Central memory CD4-positive, alpha-beta T cell (primary cell): ENCODE data around the gene FOXP2.
"Not testable (repeated sequence)": the region's sequence is repeated elsewhere in the genome, so short reads cannot be mapped to it uniquely, and the experiment has no call there.

Source experiments
- DNase-seq: peaks from one replicate; pipeline ENCODE4 v3.0.0; 2022
- total RNA-seq, 3 experiments: gene quantifications; one replicate each; lab custom pipeline; 2026; lab: John Stamatoyannopoulos, UW

Gene FOXP2
- total RNA-seq, result 0 to 0.05 (median 0) reads per million in 3 experiments

DNA sequence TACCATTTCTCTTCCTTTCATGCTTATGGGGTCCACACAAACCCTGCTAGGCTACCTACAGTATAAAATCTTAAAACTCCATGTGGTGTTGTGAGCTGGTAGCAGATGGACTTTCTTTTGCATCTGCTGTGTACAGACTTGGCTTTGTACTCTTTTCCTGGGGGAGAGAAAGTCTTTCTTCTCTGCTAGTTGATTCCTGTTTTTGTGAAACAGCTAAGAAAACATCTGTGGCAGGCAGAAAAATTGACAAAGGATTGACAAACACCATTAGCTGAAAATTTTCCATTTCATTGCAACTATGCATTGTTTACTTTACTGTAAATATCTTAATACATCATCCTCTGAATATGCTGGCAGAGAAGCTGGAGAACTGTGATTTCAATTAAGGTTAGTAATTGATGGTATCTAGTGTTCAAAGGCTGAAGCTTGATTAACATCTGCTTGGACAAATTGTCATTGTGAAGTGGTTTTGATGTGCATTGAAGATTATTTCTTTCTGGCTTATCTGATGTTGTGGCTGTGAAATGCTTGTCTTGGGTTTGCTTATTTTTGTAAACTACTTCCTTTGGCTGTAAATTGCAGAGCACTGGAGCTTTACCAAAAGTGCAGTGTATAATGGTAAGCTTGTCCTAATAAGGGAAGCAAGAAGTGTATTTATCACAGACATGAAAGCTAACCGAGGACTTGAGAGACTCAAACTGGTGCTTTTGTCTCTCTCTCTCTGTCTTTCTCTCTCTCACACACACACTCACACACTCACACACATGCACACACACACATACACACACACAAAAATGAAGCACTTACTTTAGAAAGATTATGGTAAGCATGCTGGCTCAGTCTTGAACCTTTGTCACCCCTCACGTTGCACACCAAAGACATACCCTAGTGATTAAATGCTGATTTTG is at the start of gene FOXP2:
Gene FOXP2, plus strand, starts transcription at position 660 of the 908 bp plus-strand sequence. CDS start 11,697 bp downstream, outside the sequence.
- no peak for DNase-seq

DNA sequence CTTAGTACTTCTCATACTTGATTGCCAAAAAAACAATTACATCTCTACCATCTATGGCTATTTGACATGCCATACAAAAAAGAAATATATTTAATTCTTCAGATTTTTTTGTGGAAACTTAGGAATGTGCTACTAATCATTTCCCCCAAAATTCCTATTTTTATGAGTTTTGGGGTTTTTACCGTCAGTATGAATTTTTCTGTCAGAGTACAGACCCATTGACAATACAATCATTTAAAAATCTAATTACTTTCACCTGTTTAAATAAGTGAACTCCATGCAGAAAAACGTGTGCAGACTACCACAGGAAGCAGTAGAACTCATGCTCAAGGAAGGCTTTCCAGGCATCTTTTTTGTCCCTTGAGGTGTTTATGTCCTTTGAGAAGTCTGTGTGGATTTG is 48.8 kb upstream of the FOXP2 start:
- DNase-seq, result no peak

DNA sequence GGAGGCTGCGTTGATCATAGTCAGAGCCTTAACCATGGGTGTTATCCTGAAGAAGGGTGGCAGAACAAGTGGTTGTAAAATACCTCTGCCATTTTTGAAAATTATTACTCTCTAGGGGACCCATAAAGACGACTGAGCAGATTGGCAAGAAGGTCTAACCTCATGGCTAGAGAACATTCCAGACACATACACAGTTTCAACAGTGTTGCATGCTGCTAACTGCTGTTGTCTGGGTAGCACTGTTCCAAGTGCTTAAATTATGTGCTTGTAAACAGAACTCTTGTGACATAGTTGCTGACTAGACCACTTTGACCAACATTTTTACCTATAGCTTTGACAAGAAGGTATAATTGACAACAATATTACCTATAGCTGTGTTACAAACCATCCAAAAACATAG is 46.1 kb upstream of the FOXP2 start:
- no peak for DNase-seq

DNA sequence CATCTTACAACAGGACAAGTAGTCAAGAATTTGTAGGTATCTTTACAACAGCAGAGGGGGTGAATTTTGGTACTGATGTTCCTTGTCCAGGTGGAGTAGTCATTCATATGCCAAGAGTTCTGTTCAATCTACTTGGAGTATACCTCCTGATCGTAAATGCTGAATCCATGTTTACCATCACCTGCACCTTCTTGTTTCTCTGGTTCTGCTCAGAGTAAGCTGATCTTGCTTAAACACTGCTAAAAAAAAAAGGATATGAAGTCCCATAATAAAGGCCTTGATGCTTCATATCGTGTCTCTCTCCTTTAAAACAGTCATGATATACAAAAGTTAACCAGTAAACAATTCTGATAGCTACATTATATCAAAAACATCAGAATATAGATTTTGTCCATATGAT is 45.3 kb upstream of the FOXP2 start:
- no peak for DNase-seq

DNA sequence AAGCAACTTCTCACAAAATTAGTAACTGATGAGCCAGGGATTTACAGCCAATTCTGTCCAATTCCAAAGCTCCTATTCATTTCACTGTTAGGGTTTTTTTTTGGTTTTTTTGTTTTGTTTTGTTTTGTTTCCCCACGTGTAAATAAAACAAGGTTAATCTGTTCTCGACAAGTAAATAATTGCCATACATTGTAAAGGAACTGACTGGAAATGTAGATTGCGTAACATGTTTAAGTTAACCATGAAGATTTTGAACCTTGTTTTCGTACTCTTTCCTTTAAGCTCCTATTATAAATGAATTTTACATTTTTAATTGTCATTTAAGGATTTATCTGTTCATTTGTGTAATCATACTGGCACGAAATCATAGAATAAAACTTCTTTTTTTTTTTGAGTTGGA is 42.0 kb upstream of the FOXP2 start:
- no peak for DNase-seq

DNA sequence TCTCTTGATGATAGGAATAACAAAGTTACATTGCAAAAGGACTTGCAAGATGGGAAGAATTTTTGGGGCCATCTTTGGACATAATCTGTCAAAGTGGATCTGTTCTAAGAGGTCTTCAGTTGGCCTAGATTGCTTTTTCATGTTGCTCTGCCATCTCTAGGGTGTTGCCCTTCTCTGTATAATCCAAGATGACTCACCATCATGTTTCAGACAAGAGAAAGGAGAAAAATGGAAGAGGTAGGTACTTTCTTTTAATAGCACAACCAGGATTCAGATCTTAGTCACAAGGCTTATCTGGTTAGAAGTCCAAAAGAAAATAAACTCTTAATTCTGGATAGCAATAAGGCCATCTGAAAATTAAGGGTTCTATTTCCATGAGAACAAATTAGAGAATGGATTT is 38.7 kb upstream of the FOXP2 start:
- no peak for DNase-seq

DNA sequence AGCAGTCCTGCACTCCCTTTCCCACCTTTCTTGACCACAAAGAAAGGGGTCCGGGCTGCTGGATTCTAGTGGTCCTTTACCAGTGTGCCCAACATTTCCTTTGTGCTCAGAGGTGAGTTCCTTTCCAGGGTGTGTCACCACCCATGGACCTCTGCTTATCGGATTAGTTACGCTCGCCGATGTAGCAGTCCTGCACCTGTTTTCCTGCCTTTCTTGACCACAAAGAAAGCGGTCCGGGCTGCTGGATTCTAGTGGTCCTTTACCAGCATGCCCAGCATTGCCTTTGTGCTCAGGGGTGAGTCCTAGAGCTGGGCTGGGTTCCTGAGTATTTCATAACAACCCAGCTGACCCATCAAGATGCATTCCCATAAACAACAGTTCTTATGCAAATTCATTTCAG is 30.7 kb upstream of the FOXP2 start:
- not testable (repeated sequence) for DNase-seq

DNA sequence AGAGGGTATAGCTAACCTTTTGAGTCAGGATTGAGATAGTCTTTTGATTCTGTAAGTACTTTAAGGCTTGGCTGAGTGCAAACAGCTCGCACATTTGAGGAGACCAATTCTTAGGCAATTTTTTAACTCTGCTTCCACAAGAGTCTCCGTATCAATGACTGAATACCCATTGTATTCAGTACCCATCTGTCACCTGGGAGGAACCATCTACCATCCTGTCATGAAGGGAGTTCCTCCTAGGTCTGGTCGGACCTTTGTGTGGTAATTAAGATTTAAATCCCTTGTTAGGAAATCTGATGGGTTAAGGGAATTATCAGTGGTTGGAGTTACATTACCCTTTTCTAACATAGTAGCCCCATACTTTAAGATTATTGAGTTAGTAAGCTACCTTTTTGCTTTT is 30.3 kb upstream of the FOXP2 start:
- DNase-seq, result not testable (repeated sequence)

DNA sequence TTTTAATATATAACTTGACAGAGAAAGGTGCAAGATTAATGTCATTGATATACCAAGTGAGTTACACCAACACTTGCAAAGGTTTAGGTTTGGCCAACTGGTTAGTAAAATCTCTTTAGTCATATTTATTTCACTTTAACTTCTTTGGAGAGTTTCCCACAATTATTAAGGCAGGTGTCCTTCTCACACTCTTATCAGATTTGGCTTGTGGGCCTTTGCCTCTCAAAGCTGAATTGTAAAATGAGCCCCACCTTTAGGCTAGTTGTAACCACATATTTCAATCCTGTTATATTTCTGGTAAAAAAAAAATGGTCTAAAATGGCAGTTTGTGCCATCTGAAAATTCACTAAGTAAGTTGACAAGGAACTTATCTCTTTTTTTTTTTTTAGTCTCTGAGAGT is 26.6 kb upstream of the FOXP2 start:
- DNase-seq, result no peak

DNA sequence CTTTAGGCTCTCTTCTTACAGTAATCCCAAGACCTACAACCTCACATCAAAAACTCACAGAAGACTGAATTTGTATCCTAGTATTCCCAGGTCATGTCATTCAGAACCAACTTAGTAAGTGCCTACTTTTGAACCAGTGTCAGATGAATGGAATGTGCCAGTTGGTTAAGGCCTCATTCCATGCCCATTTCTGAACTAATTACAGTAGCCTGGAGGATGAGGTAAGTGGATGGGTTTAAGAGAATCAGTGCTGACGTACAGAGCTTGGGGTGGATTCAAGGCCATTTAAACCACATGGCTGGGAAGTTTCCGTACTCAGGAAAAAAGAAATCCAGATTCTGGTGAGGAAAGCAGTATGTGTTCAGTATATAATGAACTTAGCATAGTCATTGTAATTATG is 21.9 kb upstream of the FOXP2 start:
- no peak for DNase-seq

DNA sequence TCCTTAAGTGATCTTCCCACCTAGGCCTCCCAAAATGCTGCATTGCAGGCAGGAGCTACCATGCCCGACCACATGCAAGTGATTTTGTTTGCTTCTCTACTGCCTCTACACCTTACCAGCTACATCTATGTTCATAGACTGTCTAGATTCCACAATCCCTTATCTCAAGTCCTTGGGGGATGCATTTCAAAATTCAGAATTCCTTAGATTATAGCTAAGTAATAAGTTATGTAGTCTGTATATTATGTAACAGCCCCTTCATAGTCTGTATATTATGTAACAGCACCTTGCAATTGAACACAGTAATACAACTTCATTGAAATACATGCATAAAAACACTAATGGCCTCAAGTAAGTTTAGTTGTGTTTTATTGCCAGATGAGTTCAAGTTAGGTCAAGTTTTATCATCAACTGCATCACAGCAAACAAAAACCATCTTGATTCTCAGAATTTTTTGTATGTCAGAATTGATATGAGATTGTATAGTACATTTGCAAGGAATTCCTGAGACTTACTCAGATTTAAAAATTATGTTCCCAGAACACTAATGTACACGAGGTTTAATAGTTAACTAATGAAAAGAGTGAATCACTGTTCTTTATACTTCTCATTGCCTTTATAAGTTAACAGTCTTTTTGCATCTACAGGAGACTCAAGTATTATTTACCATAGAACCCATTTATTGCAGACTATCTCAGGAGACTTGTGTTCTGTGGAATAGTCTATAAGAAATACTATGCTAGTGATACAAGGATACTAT is 11.6 kb upstream of the FOXP2 start:
- DNase-seq, result no peak

DNA sequence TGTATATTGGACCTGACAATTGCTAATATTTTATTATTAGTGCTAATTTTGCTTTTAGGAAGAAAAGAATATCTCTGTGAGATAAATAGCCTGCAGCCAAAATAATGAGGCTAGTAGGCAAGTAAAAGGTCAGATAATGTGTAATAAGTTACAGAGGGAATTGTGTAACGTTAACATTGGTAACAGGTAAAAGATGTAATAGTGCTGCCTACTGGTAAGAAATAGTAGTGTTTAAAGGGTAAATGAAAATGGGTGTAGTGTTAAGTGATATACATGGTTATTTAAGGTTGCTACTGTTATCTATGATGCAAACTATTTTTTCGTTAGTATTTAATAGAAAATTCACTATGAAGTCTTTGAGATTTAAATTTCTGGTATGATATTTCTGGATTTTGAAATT is 9.2 kb upstream of the FOXP2 start:
- no peak for DNase-seq

DNA sequence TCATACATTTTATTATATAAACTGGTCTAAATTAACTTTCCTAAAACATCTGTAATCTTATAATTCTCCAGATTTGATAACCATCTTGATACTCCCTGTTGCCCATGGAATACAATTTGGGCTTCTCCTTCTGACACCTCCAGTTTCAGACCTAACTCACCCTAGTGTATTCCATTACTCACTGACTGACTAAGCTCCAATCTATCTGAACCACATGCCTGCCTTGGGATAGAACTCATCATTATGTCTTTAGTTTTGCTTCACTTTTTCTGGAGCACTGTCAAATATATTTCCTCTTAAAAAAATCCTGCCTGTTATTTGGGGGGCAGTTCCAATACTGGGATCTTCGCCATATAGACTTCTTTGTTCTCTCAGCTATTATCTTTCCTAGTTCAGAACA is 4.9 kb upstream of the FOXP2 start:
- no peak for DNase-seq

DNA sequence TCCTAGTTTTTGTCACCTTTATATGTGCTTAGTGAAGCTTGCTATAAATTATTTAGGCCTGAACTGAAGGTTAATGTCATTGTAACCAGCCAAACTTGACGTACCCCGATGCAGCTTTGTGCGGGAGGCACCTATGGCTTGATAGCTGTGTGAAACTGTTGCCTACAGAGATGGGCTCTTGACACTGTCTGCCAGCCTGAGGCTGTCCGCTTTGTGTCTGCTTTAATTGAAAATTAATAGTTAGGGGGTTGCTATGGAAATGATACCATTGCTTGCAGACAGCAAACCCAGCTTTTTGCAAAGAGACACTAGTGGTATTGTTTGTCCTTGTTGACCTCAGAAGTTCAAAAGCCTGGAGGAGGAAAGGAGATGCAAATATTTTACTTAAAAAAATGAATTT is 2.1 kb upstream of the FOXP2 start:
- DNase-seq, result no peak

DNA sequence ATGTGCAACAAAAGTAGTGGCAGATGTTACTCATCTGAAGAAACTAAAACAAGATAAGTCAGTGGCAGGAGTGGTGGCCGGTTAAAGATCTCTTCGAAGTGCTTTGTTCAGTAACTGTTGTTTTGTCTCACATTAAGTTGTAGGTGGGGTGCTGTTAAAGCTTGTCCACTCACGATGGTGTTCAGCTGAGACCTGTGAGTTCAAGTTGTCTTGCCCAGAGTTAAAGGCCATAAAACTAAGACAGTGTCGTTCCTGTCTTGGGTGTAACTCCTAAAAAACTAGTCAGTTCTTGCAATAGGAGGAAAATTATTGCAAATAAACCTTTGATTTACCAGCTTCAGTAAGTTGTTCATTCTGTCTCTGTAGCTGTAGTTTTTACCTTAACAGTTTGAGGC is 857 bp upstream of the FOXP2 start:
- no peak for DNase-seq

DNA sequence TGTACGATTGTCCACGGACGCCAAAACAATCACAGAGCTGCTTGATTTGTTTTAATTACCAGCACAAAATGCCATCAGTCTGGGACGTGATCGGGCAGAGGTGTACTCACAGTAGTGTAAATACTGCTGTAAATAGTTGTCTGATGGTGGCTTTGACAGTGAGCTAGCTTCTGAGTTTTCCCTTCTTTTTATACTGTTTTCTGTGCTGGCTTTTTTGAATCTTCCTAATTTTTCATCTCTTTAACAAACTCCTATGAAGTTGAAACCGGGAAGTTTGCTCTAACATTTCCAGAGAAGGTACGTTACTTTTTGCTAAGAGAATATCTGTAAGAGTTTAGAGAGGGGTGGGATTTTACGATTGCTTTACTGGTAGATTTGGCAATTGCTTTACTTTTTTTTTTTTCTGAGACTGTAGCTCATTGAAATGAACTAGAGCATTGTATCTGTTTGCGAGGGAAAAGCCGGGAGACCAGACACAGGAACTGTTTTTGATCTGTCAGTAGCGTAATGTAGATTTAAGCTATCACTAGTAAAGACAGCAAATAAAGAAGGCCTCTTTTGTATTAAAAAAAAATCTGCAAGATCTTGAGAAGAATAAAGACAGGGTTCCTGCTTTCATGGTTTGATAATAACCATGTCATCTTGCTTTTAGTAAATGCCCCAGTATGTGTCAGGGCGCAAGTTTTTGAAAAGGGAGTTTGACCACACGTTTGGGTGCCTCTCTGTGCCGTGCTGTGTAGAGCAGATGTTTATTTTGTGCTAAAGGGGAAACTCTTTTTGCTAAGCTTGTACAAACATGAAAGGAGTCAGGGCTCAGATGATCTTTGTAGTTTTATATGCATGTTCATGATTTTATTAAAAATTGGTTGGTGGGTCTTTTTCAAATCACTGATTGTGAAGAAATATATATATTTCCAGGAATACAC is 712 bp downstream of the FOXP2 start:
- no peak for DNase-seq

DNA sequence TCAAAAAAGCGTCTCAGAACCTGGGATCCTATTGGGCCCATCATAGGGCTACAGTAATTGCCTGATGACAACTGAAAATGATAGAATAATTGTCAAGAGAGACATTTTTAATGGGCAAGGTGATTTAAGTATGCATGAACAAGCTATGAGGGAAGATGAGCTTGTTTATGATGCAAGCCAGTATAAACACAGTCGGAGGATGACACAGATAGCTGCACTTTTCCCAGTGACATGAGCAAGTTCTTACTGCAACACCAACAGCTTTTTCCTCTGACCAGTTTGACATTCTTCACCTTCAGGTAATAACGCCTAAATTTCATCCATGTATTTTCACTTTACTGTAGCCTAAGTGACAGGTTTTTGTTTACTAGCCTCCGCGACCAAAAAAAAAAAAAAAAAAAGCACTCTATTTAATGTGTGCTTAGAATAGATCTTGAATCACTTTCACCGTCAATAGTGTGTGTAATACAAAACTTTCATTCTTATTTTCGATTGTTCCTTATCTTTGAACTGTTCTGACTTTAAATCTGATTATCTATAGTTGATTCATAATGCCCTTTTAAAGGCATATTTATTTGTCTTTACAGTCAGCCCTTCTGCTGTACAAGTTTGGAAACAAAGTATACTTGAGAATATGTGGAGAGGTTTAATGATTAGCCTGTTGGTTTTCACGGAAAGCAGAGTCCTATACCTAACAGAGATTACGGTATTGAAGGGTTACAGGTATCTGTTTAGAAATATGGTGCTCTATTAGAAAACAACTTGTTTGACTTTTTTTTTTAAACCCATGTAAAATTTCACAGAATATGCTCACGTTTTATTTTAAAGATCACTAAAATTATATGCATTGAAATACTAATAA is 1.7 kb downstream of the FOXP2 start:
- no peak for DNase-seq

DNA sequence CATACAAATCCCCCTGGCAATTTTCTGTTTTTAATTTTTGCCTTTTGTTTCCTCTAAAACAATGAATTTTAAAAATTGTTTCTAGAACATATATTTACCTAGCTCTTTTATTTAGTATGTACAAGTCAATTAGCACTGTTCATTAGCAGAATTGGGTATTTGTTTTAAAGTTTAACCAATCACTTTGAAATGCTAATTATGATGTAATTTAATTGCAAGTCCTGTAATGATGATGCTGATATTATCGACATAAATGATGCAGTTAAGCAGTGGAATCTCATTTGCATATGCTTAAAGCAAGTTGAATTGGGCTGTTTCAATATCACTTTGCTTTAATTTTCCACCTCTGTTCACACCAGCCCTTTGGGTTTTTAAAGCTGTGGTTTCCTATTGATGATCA is 2.7 kb downstream of the FOXP2 start:
- no peak for DNase-seq

DNA sequence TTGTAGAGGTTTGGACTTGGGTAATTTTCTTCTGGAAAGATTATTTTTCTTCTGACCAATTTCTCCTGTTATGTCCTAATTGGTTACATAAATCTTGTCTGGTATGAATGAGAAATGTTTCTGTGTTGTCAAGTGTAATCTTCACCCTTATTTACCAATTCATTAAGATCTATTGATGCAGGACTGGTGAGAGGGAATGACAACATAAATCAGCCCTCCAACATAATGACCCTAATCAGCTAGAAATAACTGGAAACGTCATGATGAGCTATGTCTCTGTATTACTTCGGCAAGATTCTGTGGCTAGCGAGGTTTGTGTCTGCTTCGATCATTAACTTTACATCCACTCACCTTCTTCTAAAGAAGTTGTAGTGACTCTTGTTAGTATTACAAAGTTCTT is 3.5 kb downstream of the FOXP2 start:
- DNase-seq, result no peak

DNA sequence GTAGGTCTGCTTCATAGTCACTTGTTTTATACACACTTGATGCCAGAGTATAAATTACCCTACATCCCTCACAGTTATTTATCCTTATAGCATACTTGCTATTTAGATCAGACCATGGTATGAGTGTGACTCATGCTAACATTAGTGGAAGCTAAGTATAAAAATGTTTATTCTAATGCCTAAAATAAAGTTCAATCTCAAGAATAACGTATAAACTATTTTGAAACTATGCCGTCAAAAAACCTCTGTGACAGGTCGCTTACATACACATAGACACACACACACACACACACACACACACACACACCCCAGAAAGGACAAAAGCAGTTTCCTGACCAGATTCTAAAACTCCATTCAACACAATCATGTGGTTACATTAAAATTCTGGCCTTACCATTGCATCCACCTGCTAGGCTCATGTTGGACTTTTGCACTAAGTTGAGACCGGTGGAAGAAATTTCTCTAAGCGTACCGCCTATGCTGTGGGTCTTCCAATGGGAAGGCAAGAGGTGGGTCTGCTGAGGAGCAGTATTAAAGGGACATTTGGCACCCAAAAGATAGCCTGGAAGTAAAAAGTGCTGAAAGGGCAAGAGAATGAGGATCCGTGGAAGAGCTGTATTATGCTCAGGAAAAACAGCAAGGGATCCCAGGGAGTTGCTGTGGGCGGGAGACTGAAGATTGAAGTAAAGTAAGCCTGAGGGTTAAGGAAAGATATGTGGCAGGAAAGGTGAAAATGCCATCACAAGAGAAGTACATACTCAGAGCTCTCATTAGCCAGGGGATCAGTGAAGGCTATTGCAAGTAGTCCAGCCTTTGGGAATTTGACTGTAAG is 5.0 kb downstream of the FOXP2 start:
- DNase-seq, result no peak
